Neural progenitor cell (in vitro differentiated cells): ENCODE measurements around the gene LILRA5.

Source experiments
- EZH2 ChIP-seq: fragments of 200-600 bp; sonication (generic); IDR thresholded peaks from 2 replicates; pipeline ENCODE4 v1.6.1; 2017; ENCODE audit warnings: antibody characterized with exemption, mild to moderate bottlenecking, moderate library complexity
- EZH2phosphoT487 ChIP-seq: fragments of 200-600 bp; sonication (generic); IDR thresholded peaks from 2 replicates; pipeline ENCODE4 v1.6.1; 2017; ENCODE audit warnings: antibody characterized with exemption
- TF ChIP-seq, protein P1 (sequence below): fragments of 200-600 bp; sonication (generic); IDR thresholded peaks from 2 replicates; pipeline ENCODE4 v1.5.1; 2017; ENCODE audit warnings: antibody characterized with exemption, mild to moderate bottlenecking

DNA sequence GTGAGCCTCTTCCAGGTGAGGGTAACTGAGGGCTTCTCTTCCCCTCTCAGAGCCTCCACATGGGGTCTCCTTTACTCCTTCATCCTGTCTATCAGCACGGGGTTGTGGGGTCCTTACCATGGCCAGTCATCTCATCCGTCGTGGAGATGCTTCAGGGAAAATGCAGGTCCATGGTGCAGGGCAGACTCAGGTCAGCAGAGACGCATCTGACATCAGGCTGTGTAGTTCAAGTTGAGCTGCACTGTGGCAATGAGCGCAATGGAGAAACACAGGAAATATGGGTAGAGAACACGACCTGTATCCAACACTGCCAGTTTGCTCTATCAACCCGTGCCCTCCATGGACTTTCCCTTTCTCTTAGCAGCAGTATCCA, 13.9 kb downstream of the LILRA5 start:
- TF ChIP-seq EZH2 (no peak), EZH2phosphoT487 (no peak)
- TF ChIP-seq, protein P1, sequence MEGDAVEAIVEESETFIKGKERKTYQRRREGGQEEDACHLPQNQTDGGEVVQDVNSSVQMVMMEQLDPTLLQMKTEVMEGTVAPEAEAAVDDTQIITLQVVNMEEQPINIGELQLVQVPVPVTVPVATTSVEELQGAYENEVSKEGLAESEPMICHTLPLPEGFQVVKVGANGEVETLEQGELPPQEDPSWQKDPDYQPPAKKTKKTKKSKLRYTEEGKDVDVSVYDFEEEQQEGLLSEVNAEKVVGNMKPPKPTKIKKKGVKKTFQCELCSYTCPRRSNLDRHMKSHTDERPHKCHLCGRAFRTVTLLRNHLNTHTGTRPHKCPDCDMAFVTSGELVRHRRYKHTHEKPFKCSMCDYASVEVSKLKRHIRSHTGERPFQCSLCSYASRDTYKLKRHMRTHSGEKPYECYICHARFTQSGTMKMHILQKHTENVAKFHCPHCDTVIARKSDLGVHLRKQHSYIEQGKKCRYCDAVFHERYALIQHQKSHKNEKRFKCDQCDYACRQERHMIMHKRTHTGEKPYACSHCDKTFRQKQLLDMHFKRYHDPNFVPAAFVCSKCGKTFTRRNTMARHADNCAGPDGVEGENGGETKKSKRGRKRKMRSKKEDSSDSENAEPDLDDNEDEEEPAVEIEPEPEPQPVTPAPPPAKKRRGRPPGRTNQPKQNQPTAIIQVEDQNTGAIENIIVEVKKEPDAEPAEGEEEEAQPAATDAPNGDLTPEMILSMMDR: no peak
